HL-60/S4 (cell line): ENCODE measurements around the gene GPLD1.
"Not testable (repeated sequence)": the region's sequence is repeated elsewhere in the genome, so short reads cannot be mapped to it uniquely, and the experiment has no call there.

Experiments used
- in situ Hi-C: fragments of 300-500 bp; cut with MboI; formaldehyde crosslinking; loops from 2 replicates; pipeline ENCODE4 v1.14.3; 2022; ENCODE audit warnings: low sequenced_read_pairs

Gene GPLD1

GRCh38 chr6:24384369-24385130, 104.8 kb downstream of the GPLD1 start:
- in situ Hi-C loops: not testable (repeated sequence)

GRCh38 chr6:24382891-24383494, 106.4 kb downstream of the GPLD1 start:
- in situ Hi-C loops: not testable (repeated sequence)

GRCh38 chr6:24382220-24382540, 107.2 kb downstream of the GPLD1 start:
- in situ Hi-C loops: no loop called here

- in situ Hi-C loops: no loop called here
Observed at GRCh38 chr6:24381476-24382219, 107.7 kb downstream of the GPLD1 start.

GRCh38 chr6:24378473-24379097, 110.8 kb downstream of the GPLD1 start:
- in situ Hi-C loops: no loop called here
